H1 (cell line): ENCODE results near the gene SLC8A1.

Experiments
- BRCA1 ChIP-seq: IDR thresholded peaks from 2 replicates; pipeline ENCODE4 v1.6.1; 2012; ENCODE audit warnings: low read depth, low read length, improper control_type of control experiment
- CEBPB ChIP-seq: IDR thresholded peaks from 2 replicates; pipeline ENCODE4 v1.6.1; 2012; ENCODE audit warnings: low read depth, low read length
- CHD2 ChIP-seq: IDR thresholded peaks from 2 replicates; pipeline ENCODE4 v1.6.1; 2012; ENCODE audit warnings: low read length, improper control_type of control experiment
- CTCF ChIP-seq, 3 experiments: IDR thresholded peaks; 1 replicate in 2 of 3; 2 replicates in 1 of 3; pipeline versions ENCODE4 v1.5.1 to v1.6.1; 2011; ENCODE audit warnings: low read length in 3 of 3, mild to moderate bottlenecking in 3 of 3, inconsistent platforms in 2 of 3, low read depth in 1 of 3, moderate library complexity in 1 of 3; ENCODE audit not compliant: insufficient read depth in 1 of 3; ENCODE audit errors: control extremely low read depth in 1 of 3
- EP300 ChIP-seq, 2 experiments: IDR thresholded peaks; 1 replicate in 1 of 2; 2 replicates in 1 of 2; pipeline ENCODE4 v1.6.1; 2011 to 2012; ENCODE audit warnings: low read depth in 2 of 2, low read length in 2 of 2, mild to moderate bottlenecking in 2 of 2, borderline replicate concordance in 1 of 2, inconsistent platforms in 1 of 2, moderate library complexity in 1 of 2
- PHF8 ChIP-seq: fragments of 200-600 bp; sonication (generic); conservative IDR thresholded peaks from 2 replicates; pipeline ENCODE4 v1.7.1; 2012; ENCODE audit warnings: low read depth, mild to moderate bottlenecking, inconsistent platforms, low read length, moderate library complexity
- POU5F1 ChIP-seq: IDR thresholded peaks from 2 replicates; pipeline ENCODE4 v1.6.1; 2011; ENCODE audit warnings: low read depth, mild to moderate bottlenecking, low read length, moderate library complexity
- RXRA ChIP-seq: IDR thresholded peaks from 2 replicates; pipeline ENCODE4 v1.6.1; 2011; ENCODE audit warnings: low read depth, mild to moderate bottlenecking, low read length, moderate library complexity; ENCODE audit not compliant: insufficient read depth
- SIN3A ChIP-seq, 2 experiments: IDR thresholded peaks in 1 of 2; conservative IDR thresholded peaks in 1 of 2; 2 replicates each; pipeline ENCODE4 v1.6.1; 2011 to 2012; ENCODE audit warnings: low read length in 2 of 2, improper control_type of control experiment in 1 of 2, low read depth in 1 of 2, mild to moderate bottlenecking in 1 of 2
- SP2 ChIP-seq: IDR thresholded peaks from 2 replicates; pipeline ENCODE4 v1.6.1; 2012; ENCODE audit warnings: mild to moderate bottlenecking, low read length, inconsistent platforms
- TAF1 ChIP-seq: IDR thresholded peaks from 2 replicates; pipeline ENCODE4 v1.6.1; 2011; ENCODE audit warnings: mild to moderate bottlenecking, low read depth, low read length
- TBP ChIP-seq: IDR thresholded peaks from 2 replicates; pipeline ENCODE4 v1.6.1; 2011; ENCODE audit warnings: low read depth, low read length, improper control_type of control experiment

- TF ChIP-seq PHF8 (no peak), TBP (no peak), CTCF (IDR thresholded peaks at IDR 0.05; ENCODE audit: control extremely low read depth in 1 of 3, insufficient read depth in 1 of 3, low read depth in 1 of 3, low read length in 3 of 3) (no peak), CHD2 (no peak), BRCA1 (no peak), SIN3A (conservative IDR thresholded peaks at IDR 0.05 in 1 of 2, IDR thresholded peaks at IDR 0.05 in 1 of 2; ENCODE audit: low read depth in 1 of 2, low read length in 2 of 2) (no peak), CEBPB (no peak), POU5F1 (no peak), TAF1 (no peak), EP300 (IDR thresholded peaks at IDR 0.05; ENCODE audit: borderline replicate concordance in 1 of 2, low read depth in 2 of 2, low read length in 2 of 2) (no peak), RXRA (no peak), SP2 (no peak)
These were observed 105.1 kb downstream of the SLC8A1 start for GRCh38 chr2:40346535-40347354.
